MM.1S (cell line): ENCODE measurements around the gene EFTUD2.

ENCODE experiments used
- EZH2phosphoT487 ChIP-seq: fragments of 300-600 bp; sonication (generic); IDR thresholded peaks from 2 replicates; pipeline ENCODE4 v1.6.1; 2018; ENCODE audit warnings: antibody characterized with exemption, low read length
- TF ChIP-seq, protein P1 (sequence below): fragments of 300-600 bp; sonication (generic); IDR thresholded peaks from 2 replicates; pipeline ENCODE4 v1.5.1; 2016; ENCODE audit warnings: antibody characterized with exemption, low read length, mixed read lengths

DNA sequence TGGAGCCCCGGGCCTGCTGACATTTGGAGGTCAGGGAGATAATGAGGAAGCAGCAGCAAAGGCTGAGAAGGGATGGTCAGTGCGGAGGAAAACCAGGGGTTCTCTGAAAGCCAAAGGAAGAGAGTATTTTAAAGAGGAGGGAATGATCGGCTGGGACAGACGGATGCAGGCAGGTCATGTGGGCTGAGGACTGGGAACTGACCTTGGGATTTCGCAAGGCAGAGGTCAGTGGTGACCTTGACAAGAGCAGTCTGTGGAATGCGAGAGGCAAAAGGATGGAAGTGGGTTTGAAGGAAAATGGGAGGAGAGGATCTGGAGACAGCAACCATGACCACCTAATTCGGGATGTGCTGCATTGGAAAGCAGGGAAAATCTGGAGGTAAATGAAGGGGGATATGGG lies 10.2 kb downstream of the EFTUD2 start:
- TF ChIP-seq, protein P1, sequence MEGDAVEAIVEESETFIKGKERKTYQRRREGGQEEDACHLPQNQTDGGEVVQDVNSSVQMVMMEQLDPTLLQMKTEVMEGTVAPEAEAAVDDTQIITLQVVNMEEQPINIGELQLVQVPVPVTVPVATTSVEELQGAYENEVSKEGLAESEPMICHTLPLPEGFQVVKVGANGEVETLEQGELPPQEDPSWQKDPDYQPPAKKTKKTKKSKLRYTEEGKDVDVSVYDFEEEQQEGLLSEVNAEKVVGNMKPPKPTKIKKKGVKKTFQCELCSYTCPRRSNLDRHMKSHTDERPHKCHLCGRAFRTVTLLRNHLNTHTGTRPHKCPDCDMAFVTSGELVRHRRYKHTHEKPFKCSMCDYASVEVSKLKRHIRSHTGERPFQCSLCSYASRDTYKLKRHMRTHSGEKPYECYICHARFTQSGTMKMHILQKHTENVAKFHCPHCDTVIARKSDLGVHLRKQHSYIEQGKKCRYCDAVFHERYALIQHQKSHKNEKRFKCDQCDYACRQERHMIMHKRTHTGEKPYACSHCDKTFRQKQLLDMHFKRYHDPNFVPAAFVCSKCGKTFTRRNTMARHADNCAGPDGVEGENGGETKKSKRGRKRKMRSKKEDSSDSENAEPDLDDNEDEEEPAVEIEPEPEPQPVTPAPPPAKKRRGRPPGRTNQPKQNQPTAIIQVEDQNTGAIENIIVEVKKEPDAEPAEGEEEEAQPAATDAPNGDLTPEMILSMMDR, result no peak
- TF ChIP-seq EZH2phosphoT487, result no peak
